Upper lobe of left lung (tissue), 6 donors: ENCODE results near the gene MPO. TPM values are rescaled to one million over a fixed set of nuclear protein-coding genes. Genes with fewer than 3 reads are reported as not detected.

Experiments used
- ATAC-seq, 2 donors: fragments of 200-7000 bp; cut with Tn5 transposase; one replicate each; pipeline ENCODE4 v1.9.1; 2022; ENCODE audit warnings: mild to moderate bottlenecking in 2 of 2, moderate library complexity in 2 of 2; ENCODE audit not compliant: low FRiP score in 2 of 2
- DNase-seq, 2 donors: peaks; one replicate each; pipeline ENCODE4 v3.0.0-alpha.2; 2019 to 2020
- H3K27ac ChIP-seq, 4 donors: fragments of 200-600 bp; sonication (generic); one replicate each; pipeline ENCODE4 v1.5.1; 2016 to 2019
- H3K27me3 ChIP-seq, 4 donors: fragments of 200-600 bp; sonication (generic); one replicate each; pipeline ENCODE4 v1.5.1; 2017 to 2019
- H3K36me3 ChIP-seq, 4 donors: fragments of 200-600 bp; sonication (generic); one replicate each; pipeline ENCODE4 v1.5.1; 2016 to 2019
- H3K4me1 ChIP-seq, 4 donors: fragments of 200-600 bp; sonication (generic); one replicate each; pipeline ENCODE4 v1.5.1; 2018 to 2019
- H3K4me3 ChIP-seq, 4 donors: fragments of 200-600 bp; sonication (generic); one replicate each; pipeline ENCODE4 v1.5.1; 2017 to 2019; ENCODE audit warnings: mild to moderate bottlenecking in 2 of 4, moderate library complexity in 1 of 4
- H3K9me3 ChIP-seq, 4 donors: fragments of 200-600 bp; sonication (generic); one replicate each; pipeline ENCODE4 v1.5.1; 2018 to 2019
- CTCF ChIP-seq, 6 experiments: fragments of 450-650 bp in 4 of 6; fragments of 200-600 bp in 2 of 6; sonication (generic) in 2 of 6; IDR thresholded peaks; one replicate each; pipeline ENCODE4 v1.5.1; 2016 to 2019; ENCODE audit warnings: antibody characterized with exemption in 6 of 6
- EP300 ChIP-seq, 4 donors: sonication (generic); formaldehyde crosslinking; IDR thresholded peaks; one replicate each; pipeline ENCODE4 v1.5.1; 2017; ENCODE audit warnings: antibody characterized with exemption in 4 of 4, control low read depth in 2 of 4
- POLR2A ChIP-seq, 4 donors: fragments of 450-650 bp; IDR thresholded peaks; one replicate each; pipeline ENCODE4 v1.5.1; 2016 to 2017; ENCODE audit warnings: antibody characterized with exemption in 4 of 4, mild to moderate bottlenecking in 2 of 4
- POLR2AphosphoS5 ChIP-seq, 2 donors: sonication (generic); formaldehyde crosslinking; IDR thresholded peaks; one replicate each; pipeline ENCODE4 v1.5.1; 2017; ENCODE audit warnings: antibody characterized with exemption in 2 of 2
- WGBS, 2 donors: methylation state at CpG; one replicate each; pipeline ENCODE4 v1.1.5; 2017 to 2018; 5-methylcytosine and 5-hydroxymethylcytosine counted together
- total RNA-seq, 6 donors: library from RNA; depleted of rRNA in 4 of 6; stranded (reverse); fragments of >200 nt in 4 of 6; gene quantifications; one replicate each; pipeline versions ENCODE4 v1.1.0 to v1.2.1, GENCODE V29; 2016 to 2021
- donor health status: DM: no; HTN: no; CAD: no; lungs with moderate emphysema.
- donor health status: DM: no; HTN: yes; CAD: no; lungs with severe emphysema.

MPO gene
- total RNA-seq, 6 donors from 2014 or later, result 0.71 to 4.6 (median 1.0) TPM

DNA sequence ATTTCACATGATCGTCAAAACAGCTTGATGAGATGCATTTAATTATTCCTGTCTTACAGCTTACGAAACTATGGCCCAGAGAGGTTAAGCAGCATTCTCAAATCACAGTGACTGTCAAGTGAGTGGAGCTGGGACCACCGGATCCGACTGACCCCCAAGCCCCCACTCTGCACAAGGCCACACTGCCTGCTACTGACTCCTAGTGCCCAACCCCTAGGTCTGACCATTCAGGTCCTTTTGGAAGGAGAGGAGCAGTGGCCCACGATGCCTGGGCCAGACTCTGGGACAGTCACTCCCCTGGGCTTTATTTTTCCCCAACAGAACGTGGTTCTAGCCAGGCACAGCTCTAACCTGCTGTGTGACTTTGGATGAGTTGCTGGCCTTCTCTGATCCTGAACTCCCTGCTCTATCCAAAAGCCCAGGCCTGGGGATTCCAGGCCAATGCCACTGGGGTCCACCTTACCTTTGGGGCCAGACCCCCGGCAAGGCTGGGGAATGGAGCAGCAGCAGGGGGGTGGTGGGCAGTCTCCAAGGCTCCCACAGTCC, 38.0 kb upstream of the MPO start:
- DNase-seq, result no peak
- ATAC-seq, result no peak
- Histone ChIP-seq H3K27ac (no peak overlapping the region), H3K4me1 (peaks cover 0 to 3% (median 1%) of the 10 kb centered on the region in 4 donors), H3K27me3 (no peaks in the 10 kb centered on the region), H3K4me3 (no peak overlapping the region), H3K36me3 (no peaks in the 10 kb centered on the region), H3K9me3 (no peaks in the 10 kb centered on the region)
- TF ChIP-seq CTCF (IDR thresholded peaks at IDR 0.05) (no peak), POLR2A (IDR thresholded peaks at IDR 0.05) (no peak), EP300 (IDR thresholded peaks at IDR 0.05) (no peak), POLR2AphosphoS5 (IDR thresholded peaks at IDR 0.05) (no peak)
- WGBS, 2 donors, result 84 to 87% methylated on average over 6 to 7 of the region's 7 CpGs

- H3K9me3 ChIP-seq, result no peaks in the 10 kb centered on the region
- no peaks in the 10 kb centered on the region for H3K36me3 ChIP-seq
- TF ChIP-seq CTCF (IDR thresholded peaks at IDR 0.05), result no peak
- H3K4me1 ChIP-seq, result no peaks in the 10 kb centered on the region
- DNase-seq (peak in 1 of 2 donors; percentile 12), ATAC-seq (no peak)
- 93 to 97% methylated on average over 7 of the region's 9 CpGs for WGBS, 2 donors
- no peak overlapping the region for H3K4me3 ChIP-seq
- no peak overlapping the region for H3K27ac ChIP-seq
- H3K27me3 ChIP-seq, result no peaks in the 10 kb centered on the region
Observed at GRCh38 chr17:58318065-58318481, 37.3 kb upstream of the MPO start.

- Histone ChIP-seq H3K4me3 (no peak overlapping the region), H3K9me3 (no peaks in the 10 kb centered on the region), H3K27ac (no peak overlapping the region), H3K4me1 (no peaks in the 10 kb centered on the region), H3K36me3 (no peaks in the 10 kb centered on the region), H3K27me3 (no peaks in the 10 kb centered on the region)
- ATAC-seq, result peak in 1 of 2 donors; percentile 56
- 14 to 24% methylated on average over 5 of the region's 5 CpGs for WGBS, 2 donors
- DNase-seq, result peak in 1 of 2 donors; percentile 47
- TF ChIP-seq POLR2A (IDR thresholded peaks at IDR 0.05) (no peak), CTCF (IDR thresholded peaks at IDR 0.05) (peak; percentile 35 to 78 (median 62)), EP300 (IDR thresholded peaks at IDR 0.05) (no peak), POLR2AphosphoS5 (IDR thresholded peaks at IDR 0.05) (no peak)
Observed at GRCh38 chr17:58317421-58318064, 36.8 kb upstream of the MPO start.

DNA sequence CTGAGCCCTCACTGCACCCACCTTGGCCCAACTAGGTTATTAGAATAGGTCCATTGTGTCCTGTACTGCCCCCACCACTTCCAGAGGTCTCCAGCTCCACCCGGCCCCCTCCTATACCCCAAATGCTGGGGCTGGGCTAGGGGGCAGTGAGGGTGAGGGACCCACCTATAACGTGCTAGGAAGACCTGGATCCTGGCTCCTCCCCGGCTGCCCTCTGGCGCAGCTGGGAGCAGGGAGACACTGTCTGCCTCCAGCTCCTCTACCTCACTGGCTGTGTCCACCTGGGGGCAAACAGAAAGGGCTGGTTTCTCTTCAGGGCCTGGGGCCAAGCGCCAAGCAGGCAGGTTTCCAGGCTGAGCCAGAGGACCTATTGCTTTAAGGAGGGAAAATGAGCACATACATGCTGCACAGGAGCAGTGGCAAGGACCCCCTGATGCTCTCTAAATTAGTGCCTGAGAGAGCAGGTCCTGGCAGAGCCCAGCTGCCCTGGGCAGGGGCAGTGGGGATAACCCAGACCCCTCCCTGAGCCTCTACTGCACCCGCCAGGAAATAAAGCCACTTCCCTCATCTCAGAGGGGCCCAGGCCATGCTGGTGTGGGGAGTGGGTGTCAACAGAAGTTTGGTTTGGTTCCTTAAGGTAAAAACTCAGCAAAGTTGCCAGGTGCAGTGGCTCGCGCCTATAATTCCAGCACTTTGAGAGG, 35.7 kb upstream of the MPO start:
- Histone ChIP-seq H3K27me3 (no peaks in the 10 kb centered on the region), H3K9me3 (no peaks in the 10 kb centered on the region), H3K27ac (no peak overlapping the region), H3K36me3 (no peaks in the 10 kb centered on the region), H3K4me1 (no peaks in the 10 kb centered on the region), H3K4me3 (no peak overlapping the region)
- WGBS, 2 donors, result 88 to 91% methylated on average over 5 to 8 of the region's 8 CpGs
- peak in 1 of 2 donors; percentile 10 for DNase-seq
- TF ChIP-seq EP300 (IDR thresholded peaks at IDR 0.05), result no peak
- TF ChIP-seq POLR2A (IDR thresholded peaks at IDR 0.05), result no peak
- TF ChIP-seq CTCF (IDR thresholded peaks at IDR 0.05), result no peak
- TF ChIP-seq POLR2AphosphoS5 (IDR thresholded peaks at IDR 0.05), result no peak
- ATAC-seq, result no peak
